GM23338 (cell line): Measurements from ENCODE around the gene TOR2A. TPM values are rescaled to one million over a fixed set of nuclear protein-coding genes. Genes with fewer than 3 reads are reported as not detected.

Experiments used
- ATAC-seq: fragments of 200-7000 bp; cut with Tn5 transposase; 3 replicates; pipeline ENCODE4 v1.9.1; 2020
- DNase-seq: peaks from one replicate; pipeline ENCODE4 v3.0.0-alpha.2; 2015; ENCODE audit warnings: low spot score
- H2AFZ ChIP-seq: fragments of 200-600 bp; sonication (generic); 2 replicates; pipeline ENCODE4 v1.8.0; 2016; ENCODE audit warnings: antibody characterized with exemption, mild to moderate bottlenecking, moderate library complexity
- H3F3A ChIP-seq: fragments of 200-600 bp; sonication (generic); replicated peaks from 2 replicates; pipeline ENCODE4 v1.8.0; 2017; ENCODE audit warnings: antibody characterized with exemption, mixed run types, low read depth
- H3K27ac ChIP-seq: fragments of 200-600 bp; sonication (generic); 2 replicates; pipeline ENCODE4 v1.6.1; 2016; ENCODE audit warnings: low read depth
- H3K27me3 ChIP-seq: fragments of 200-600 bp; sonication (generic); 2 replicates; pipeline ENCODE4 v1.8.0; 2016; ENCODE audit warnings: mild to moderate bottlenecking, mixed run types, moderate library complexity; ENCODE audit not compliant: insufficient read depth
- H3K36me3 ChIP-seq: fragments of 200-600 bp; sonication (generic); 2 replicates; pipeline ENCODE4 v1.8.0; 2016; ENCODE audit warnings: mild to moderate bottlenecking; ENCODE audit not compliant: insufficient read depth
- H3K4me1 ChIP-seq: fragments of 200-600 bp; sonication (generic); 2 replicates; pipeline ENCODE4 v1.8.0; 2016; ENCODE audit warnings: mild to moderate bottlenecking, moderate library complexity; ENCODE audit not compliant: insufficient read depth
- H3K4me2 ChIP-seq: fragments of 200-600 bp; sonication (generic); 2 replicates; pipeline ENCODE4 v1.7.1; 2017; ENCODE audit warnings: mixed run types
- H3K4me3 ChIP-seq: fragments of 200-600 bp; sonication (generic); 2 replicates; pipeline ENCODE4 v1.6.1; 2016; ENCODE audit warnings: mixed run types
- H3K79me2 ChIP-seq: fragments of 200-600 bp; sonication (generic); replicated peaks from 2 replicates; pipeline ENCODE4 v1.8.0; 2017; ENCODE audit warnings: mild to moderate bottlenecking; ENCODE audit not compliant: insufficient read depth
- H3K9me2 ChIP-seq: fragments of 200-600 bp; sonication (generic); 2 replicates; pipeline ENCODE4 v1.8.0; 2017; ENCODE audit not compliant: insufficient read depth
- H4K20me1 ChIP-seq: fragments of 200-600 bp; sonication (generic); replicated peaks from 2 replicates; pipeline ENCODE4 v1.8.0; 2017; ENCODE audit warnings: mild to moderate bottlenecking; ENCODE audit not compliant: insufficient read depth
- H3K27ac Mint-ChIP-seq: 2 replicates; pipeline ENCODE4 v1.8.0; 2020; ENCODE audit warnings: inconsistent platforms, mild to moderate bottlenecking, moderate library complexity, mixed read lengths
- H3K27me3 Mint-ChIP-seq: 3 replicates; pipeline ENCODE4 v1.8.0; 2022; ENCODE audit warnings: low read depth, mild to moderate bottlenecking, moderate library complexity, mixed read lengths, inconsistent platforms; ENCODE audit not compliant: insufficient read depth, poor library complexity
- H3K36me3 Mint-ChIP-seq: 3 replicates; pipeline ENCODE4 v1.8.0; 2021; ENCODE audit warnings: low read depth, mild to moderate bottlenecking, inconsistent platforms, moderate library complexity, mixed read lengths
- H3K4me1 Mint-ChIP-seq: 3 replicates; pipeline ENCODE4 v1.8.0; 2020; ENCODE audit warnings: mild to moderate bottlenecking, inconsistent platforms, mixed read lengths
- H3K4me3 Mint-ChIP-seq: 3 replicates; pipeline ENCODE4 v1.8.0; 2021; ENCODE audit warnings: moderate library complexity, mild to moderate bottlenecking, inconsistent platforms, mixed read lengths
- H3K9me3 Mint-ChIP-seq: 3 replicates; pipeline ENCODE4 v1.8.0; 2020; ENCODE audit warnings: moderate library complexity, mild to moderate bottlenecking, inconsistent platforms, mixed read lengths
- EZH2 ChIP-seq: fragments of 200-600 bp; sonication (generic); IDR thresholded peaks from one replicate; pipeline ENCODE4 v1.8.0; 2017; ENCODE audit warnings: antibody characterized with exemption, mild to moderate bottlenecking, low read depth; ENCODE audit not compliant: unreplicated experiment
- EZH2phosphoT487 ChIP-seq: fragments of 200-600 bp; sonication (generic); IDR thresholded peaks from one replicate; pipeline ENCODE4 v1.8.1; 2018; ENCODE audit warnings: antibody characterized with exemption; ENCODE audit not compliant: unreplicated experiment
- NANOG ChIP-seq: IDR thresholded peaks from 2 replicates; pipeline ENCODE4 v1.6.1; 2016; ENCODE audit warnings: antibody characterized with exemption, borderline replicate concordance
- POLR2AphosphoS5 ChIP-seq: IDR thresholded peaks from 2 replicates; pipeline ENCODE4 v1.6.1; 2016; ENCODE audit warnings: antibody characterized with exemption, low read depth
- REST ChIP-seq: IDR thresholded peaks from one replicate; pipeline ENCODE4 v1.6.1; 2018; ENCODE audit warnings: antibody characterized with exemption; ENCODE audit not compliant: unreplicated experiment
- ZNF114 ChIP-seq: fragments of 250-450 bp; sonication (Bioruptor Pico); IDR thresholded peaks from 2 replicates; pipeline ENCODE4 v1.5.0; 2020; ENCODE audit warnings: mild to moderate bottlenecking, moderate library complexity
- ZNF462 ChIP-seq: fragments of 250-450 bp; sonication (Bioruptor Pico); IDR thresholded peaks from 2 replicates; pipeline ENCODE4 v1.5.0; 2020; ENCODE audit warnings: mild to moderate bottlenecking, moderate library complexity
- polyA plus RNA-seq: library from polyadenylated mRNA; unstranded; fragments of >200 nt; fragmentation: Nextera tagmentation; extraction: Ambion mirVana; gene quantifications from 2 replicates; pipeline ENCODE4 v1.2.1, GENCODE V29; 2016
- total RNA-seq: library from RNA; depleted of rRNA; stranded (reverse); fragments of >200 nt; shearing (Covaris generic); gene quantifications from 2 replicates; pipeline ENCODE4 v1.2.3, GENCODE V29; 2014
- TF ChIP-seq, protein P1 (sequence below), 2 experiments: fragments of 200-600 bp in 1 of 2; sonication (generic) in 1 of 2; conservative IDR thresholded peaks; 2 replicates each; pipeline versions ENCODE4 v1.5.1 to v1.6.1; 2016 to 2017; ENCODE audit warnings: antibody characterized with exemption in 2 of 2, low read depth in 2 of 2, mild to moderate bottlenecking in 2 of 2, moderate library complexity in 1 of 2

The TOR2A gene
- total and polyA plus RNA-seq, 2 experiments from 2014 or later: 14.4 to 23.5 TPM

- TF ChIP-seq REST: no peak
- TF ChIP-seq EZH2phosphoT487: no peak
Measured at GRCh38 chr9:127738666-127739065, 3.6 kb upstream of the TOR2A start (continued).

GRCh38 chr9:127735530-127736185, 564 bp upstream of the TOR2A start:
- Mint-ChIP-seq H3K4me3 (peak overlapping the region; percentile 81), H3K4me1 (peaks cover 11% of the 10 kb centered on the region), H3K27ac (no peak overlapping the region), H3K36me3 (no peaks in the 10 kb centered on the region), H3K27me3 (peaks cover 15% of the 10 kb centered on the region), H3K9me3 (no peaks in the 10 kb centered on the region; the same call in 2 of the 3 replicates)
- H3K4me3 ChIP-seq: peak overlapping the region; percentile 5; the same call in 1 of the 2 replicates
- no peak overlapping the region for H3K27ac ChIP-seq
- ATAC-seq (no peak), DNase-seq (no peak)
- H4K20me1 ChIP-seq: no peaks in the 10 kb centered on the region
- H3K79me2 ChIP-seq: no peaks in the 10 kb centered on the region
- H3K4me2 ChIP-seq: peak overlapping the region; percentile 69
- H3K36me3 ChIP-seq: no peaks in the 10 kb centered on the region
- no peaks in the 10 kb centered on the region for H3K27me3 ChIP-seq
- H2AFZ ChIP-seq: peak overlapping the region; percentile 2; the same call in 1 of the 2 replicates
- H3F3A ChIP-seq: no peaks in the 10 kb centered on the region
- peaks cover 9% of the 10 kb centered on the region; the same call in 1 of the 2 replicates for H3K4me1 ChIP-seq
- no peaks in the 10 kb centered on the region for H3K9me2 ChIP-seq
- TF ChIP-seq REST (no peak), ZNF114 (CRISPR knock-in tag) (no peak), NANOG (no peak), EZH2 (no peak), POLR2AphosphoS5 (no peak), EZH2phosphoT487 (no peak), ZNF462 (no peak)
- TF ChIP-seq, protein P1, sequence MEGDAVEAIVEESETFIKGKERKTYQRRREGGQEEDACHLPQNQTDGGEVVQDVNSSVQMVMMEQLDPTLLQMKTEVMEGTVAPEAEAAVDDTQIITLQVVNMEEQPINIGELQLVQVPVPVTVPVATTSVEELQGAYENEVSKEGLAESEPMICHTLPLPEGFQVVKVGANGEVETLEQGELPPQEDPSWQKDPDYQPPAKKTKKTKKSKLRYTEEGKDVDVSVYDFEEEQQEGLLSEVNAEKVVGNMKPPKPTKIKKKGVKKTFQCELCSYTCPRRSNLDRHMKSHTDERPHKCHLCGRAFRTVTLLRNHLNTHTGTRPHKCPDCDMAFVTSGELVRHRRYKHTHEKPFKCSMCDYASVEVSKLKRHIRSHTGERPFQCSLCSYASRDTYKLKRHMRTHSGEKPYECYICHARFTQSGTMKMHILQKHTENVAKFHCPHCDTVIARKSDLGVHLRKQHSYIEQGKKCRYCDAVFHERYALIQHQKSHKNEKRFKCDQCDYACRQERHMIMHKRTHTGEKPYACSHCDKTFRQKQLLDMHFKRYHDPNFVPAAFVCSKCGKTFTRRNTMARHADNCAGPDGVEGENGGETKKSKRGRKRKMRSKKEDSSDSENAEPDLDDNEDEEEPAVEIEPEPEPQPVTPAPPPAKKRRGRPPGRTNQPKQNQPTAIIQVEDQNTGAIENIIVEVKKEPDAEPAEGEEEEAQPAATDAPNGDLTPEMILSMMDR (conservative IDR thresholded peaks at IDR 0.05; ENCODE audit: low read depth in 2 of 2): no peak
